ENCODE measurements around the gene MAP2K3.

The MAP2K3 gene

DNA sequence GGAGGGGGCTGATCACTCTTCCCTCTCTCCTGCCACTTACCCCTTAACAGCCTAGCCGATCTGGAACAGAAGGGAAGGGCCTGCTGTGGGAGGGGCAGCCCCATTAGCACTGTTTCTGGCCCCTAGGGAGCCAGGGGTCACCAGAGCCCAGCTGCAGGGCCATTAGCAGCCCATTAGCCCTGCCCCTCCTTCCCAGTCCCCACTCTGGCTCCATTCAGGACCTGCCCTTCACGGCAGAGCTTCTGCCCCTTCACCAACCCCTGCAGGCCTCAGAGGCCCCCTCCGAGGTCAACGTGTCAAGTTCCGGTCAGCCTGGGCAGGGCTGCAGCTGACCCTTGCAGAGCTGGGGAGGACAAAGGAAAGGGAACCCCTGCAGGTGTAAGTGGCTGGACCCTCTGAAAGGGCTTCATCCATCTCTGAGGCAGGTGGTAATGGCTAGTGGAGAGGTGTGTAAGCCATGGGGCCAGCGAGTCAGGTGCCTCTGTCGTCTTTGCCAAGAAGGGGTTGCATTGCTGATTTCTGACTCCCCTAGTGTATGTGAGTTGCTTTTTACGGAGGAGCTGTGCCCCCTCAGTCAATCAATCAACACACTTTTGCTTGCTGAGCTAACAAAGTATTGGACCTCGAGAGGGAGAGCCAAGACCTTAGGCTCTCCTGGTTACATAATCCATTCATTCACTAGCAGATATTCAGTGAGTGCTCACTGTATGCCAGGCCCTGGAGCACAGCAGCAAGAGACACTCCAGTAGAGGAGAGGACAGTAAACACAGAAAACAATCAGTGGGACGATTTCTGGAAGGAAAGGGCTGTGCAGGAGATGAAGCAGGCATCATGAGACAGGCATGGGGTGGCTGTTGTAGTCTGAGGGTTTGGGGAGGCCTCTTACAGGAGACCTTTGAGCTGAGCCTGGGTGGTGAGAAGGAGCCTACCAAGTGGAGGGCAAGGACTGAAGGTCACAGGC is 73.5 kb downstream of the MAP2K3 start:
- H3K4me3 ChIP-seq: no peak overlapping the region
- TF ChIP-seq, protein P1, sequence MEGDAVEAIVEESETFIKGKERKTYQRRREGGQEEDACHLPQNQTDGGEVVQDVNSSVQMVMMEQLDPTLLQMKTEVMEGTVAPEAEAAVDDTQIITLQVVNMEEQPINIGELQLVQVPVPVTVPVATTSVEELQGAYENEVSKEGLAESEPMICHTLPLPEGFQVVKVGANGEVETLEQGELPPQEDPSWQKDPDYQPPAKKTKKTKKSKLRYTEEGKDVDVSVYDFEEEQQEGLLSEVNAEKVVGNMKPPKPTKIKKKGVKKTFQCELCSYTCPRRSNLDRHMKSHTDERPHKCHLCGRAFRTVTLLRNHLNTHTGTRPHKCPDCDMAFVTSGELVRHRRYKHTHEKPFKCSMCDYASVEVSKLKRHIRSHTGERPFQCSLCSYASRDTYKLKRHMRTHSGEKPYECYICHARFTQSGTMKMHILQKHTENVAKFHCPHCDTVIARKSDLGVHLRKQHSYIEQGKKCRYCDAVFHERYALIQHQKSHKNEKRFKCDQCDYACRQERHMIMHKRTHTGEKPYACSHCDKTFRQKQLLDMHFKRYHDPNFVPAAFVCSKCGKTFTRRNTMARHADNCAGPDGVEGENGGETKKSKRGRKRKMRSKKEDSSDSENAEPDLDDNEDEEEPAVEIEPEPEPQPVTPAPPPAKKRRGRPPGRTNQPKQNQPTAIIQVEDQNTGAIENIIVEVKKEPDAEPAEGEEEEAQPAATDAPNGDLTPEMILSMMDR (IDR thresholded peaks at IDR 0.05): no peak
- DNase-seq (ENCODE audit: low spot score): no peak
- H3K27ac ChIP-seq: peak overlapping the region in 1 of 2 donors; percentile 46

DNA sequence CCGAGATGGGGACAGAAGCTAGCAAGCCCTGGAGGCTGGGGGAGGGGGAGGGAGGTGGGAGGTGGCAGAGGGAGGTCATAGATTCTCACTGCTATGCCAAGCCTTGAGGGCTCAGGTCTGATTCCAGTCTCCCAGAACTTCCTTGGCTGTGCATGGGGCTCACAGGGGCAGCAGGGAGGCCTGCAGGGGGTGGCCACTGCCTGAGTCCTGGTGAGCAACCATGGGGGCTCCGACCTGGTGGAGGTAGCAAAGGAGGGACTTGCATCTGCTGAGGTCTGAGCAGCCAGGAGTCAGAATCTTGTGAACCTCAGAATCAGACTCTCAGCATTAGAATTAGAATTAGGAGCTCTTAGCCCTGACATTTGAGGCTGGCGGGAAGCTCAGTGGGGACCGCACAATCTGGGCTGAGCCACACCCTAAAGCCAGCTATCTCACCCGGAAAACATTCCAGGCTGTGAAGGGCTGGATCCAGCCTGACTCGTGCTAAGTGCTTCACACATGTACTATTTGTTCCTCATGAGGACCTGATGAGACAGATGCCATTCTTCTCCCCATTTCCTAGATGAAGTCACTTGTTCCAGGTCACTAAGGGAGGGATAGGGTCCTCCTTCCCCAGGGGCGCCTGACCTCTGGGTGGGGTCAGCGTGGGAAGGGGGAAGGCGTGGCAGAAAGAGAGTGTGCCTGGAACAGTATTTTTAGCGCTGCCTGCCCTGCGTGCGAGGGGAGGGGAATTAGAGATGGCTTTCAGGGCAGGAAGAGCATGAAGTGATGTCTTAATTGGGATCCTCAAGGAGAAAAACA is 74.4 kb downstream of the MAP2K3 start:
- H3K4me3 ChIP-seq: no peak overlapping the region
- no peak for DNase-seq (ENCODE audit: low spot score)
- TF ChIP-seq, protein P1 (IDR thresholded peaks at IDR 0.05): no peak
- H3K27ac ChIP-seq: peak overlapping the region in 1 of 2 donors; percentile 46

DNA sequence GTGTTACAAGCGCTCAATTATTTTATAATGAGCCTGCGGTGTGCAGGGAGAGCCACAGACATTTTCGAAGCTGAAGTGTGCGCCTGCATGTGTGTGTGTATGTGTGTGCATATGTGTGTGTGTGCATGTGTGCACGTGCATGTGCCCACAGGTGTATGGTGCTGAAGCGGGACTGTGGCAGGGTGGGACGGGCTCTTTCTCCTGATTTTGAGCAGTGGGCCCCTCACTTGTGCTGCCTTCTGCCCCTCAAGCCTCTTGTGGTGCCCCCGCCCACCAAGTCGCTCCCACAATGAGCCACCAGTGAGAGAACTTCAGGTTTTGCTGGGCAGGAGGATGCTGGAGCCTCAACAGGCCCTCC is 75.0 kb downstream of the MAP2K3 start:
- Histone ChIP-seq H3K27ac (peak overlapping the region in 1 of 2 donors; percentile 46), H3K4me3 (no peak overlapping the region)
- TF ChIP-seq, protein P1 (IDR thresholded peaks at IDR 0.05): no peak
- DNase-seq (ENCODE audit: low spot score): no peak

GRCh38 chr17:21360048-21360447 is 75.5 kb downstream of the MAP2K3 start:
- Histone ChIP-seq H3K27ac (no peak overlapping the region), H3K4me3 (no peak overlapping the region)
- DNase-seq (ENCODE audit: low spot score): no peak
- TF ChIP-seq, protein P1 (IDR thresholded peaks at IDR 0.05): no peak

DNA sequence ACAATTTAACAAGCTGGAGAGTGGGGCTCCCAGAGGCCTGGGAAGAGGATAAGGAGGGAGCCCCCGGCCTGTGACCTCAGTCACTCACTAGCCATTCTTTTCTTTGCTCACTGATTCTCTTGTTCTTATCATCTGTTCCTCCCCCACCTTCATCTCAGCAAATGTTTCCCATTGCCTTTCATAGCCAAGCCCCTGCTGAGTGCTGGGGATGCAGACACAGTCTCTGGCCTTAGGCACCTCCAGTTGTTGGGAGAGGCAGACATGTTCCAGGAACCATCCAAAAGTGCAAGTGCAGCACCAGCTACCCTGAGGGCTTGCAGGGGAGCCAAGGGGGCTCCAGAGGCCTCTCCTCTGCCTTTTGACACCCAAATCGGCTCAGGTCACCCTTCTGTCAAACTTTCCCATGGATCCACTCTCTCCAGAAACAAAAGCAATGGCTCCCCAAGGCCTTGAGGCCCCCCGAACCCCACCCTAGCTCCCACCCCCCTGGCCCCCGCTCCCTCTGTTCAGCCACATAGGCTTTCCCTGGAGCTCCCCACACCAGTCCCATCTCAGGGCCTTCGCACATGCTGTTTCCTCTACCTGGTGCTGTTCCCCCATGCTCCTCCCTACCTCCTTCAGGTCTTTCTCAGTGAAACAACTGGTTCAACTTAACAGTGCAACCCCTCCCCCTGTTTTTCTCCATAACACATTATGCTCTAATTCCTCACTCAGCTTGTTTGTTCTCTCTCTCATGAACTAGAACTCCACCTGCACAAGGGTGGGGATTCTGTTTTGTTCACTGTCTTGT is 76.7 kb downstream of the MAP2K3 start:
- Histone ChIP-seq H3K4me3 (no peak overlapping the region), H3K27ac (no peak overlapping the region)
- no peak for DNase-seq (ENCODE audit: low spot score)
- TF ChIP-seq, protein P1 (IDR thresholded peaks at IDR 0.05): no peak

DNA sequence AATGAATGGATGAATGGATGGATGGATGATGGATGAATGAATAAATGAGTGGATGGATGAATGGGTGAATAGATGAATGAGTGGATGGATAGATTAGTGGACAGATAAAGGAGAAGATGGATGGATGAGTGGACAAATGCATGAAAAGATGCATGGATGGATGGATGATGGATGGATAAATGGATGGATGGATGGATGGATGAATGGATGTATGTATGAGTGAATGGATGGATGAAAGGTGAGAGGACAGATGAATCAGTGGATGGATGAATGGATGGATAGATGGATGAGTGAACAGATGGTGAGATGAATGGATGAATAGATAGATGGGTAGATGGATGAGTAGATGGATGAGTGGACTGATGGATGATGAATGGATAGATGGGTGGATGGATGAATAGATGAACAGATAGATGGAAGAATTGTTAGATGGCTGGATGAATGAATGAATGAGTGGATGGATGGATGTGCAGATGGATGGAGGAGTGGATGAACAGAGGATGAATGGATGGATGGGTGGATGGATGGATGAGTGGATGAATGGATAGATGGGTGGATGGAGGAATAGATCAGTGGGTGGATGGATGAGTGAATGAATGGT is 77.9 kb downstream of the MAP2K3 start:
- Histone ChIP-seq H3K4me3 (no peak overlapping the region), H3K27ac (no peak overlapping the region)
- no peak for DNase-seq (ENCODE audit: low spot score)
- TF ChIP-seq, protein P1 (IDR thresholded peaks at IDR 0.05): no peak
